NCI-H2029 (cell line): ENCODE measurements around the gene LDB3.
"Not testable (repeated sequence)": the region's sequence is repeated elsewhere in the genome, so short reads cannot be mapped to it uniquely, and the experiment has no call there.

ENCODE experiments used
- DNase-seq: peaks from one replicate; lab custom pipeline; 2025; lab: John Stamatoyannopoulos, UW

LDB3 gene

DNA sequence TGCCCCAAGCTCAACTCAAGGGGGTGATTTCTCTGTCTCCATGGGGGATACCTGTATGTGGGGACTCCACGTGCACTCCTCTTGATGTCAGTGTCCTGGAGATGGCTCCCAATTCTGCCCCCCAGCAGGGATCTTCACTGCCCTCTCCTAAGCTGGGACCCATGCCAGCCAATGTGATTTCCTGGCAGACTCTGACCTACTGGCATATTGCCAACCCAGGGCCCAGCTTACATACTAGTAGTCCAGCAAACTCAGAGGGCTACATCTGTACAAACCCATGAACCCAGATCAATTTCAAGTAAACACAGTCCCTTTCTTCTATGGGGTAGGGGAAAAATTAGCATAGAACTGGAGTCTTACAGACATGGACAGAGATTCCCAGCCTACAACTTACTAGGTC, 61.9 kb downstream of the LDB3 start:
- peak; percentile 24 for DNase-seq

DNA sequence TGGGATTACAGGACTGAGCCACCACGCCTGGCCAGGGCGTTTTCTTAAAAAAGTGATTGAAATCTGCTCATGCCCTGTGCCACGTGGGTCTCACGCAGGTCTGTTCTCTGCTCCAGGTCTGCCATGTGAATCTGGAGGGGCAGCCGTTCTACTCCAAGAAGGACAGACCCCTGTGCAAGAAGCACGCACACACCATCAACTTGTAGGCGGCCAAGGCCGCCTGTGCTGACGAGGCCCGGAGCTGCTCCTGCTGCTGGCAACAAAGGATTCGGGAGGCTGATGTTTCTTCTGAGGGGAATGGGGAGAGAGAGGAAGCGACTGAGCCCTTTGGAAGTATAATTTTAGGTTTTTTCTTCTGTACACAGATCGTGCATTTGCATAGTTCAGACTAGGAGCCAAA, 64.5 kb downstream of the LDB3 start:
- DNase-seq = no peak

DNA sequence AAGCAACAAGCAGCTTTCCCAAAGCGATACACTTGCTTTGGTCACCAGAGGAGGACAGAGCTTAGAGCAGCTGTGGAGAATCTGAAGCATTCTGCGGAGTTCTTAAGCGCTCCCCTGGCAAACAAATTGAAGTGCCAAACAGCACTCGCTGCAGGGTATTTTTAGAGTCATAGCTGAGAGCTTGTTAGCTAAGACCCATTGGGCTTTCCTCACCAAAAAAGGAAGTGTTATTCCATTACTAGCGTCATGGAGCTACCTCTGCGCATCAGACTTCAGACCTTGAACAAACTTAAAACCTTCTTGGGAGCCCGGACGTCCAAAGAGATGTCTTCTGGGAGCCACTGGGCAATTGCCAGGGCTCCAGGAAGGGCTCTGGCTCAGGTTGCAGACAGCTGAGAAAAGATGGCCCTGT, 65.0 kb downstream of the LDB3 start:
- peak; percentile 15 for DNase-seq

DNA sequence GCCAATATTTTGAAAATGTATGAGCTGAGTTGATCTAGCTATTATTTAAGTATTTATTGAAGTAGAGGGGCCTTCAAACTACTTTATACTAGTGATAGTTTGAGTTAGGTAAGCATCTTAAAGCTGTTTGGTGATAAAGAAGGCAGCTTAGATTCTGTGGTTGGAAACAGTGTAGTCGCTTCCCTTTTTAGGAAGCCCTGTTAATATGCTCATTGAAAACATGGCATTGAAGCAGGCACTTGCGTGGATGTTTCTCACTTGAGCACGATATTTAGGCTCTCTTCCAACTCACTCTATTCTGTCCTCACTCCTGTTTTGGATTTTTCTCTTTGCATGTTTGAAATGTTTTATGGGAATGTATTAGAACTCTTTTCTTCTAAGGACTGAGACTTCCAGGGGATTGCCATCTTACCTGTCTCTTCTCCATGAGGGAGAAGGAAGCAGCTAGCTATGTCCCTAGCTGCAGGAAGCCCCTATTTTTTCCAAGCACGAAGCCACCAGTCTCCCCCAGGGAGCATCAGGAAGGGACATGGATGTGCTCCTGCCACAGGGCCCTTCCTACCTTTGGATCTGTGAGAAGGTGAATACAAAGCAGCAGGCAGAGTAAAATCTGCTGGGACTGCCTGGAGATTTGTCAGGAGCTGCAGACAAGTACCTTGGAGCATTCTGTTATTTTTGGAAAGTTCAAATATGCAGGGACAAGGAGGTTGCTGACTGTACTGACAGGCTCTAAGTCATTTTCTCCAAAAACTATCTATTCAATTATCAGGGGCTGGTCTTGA, 66.1 kb downstream of the LDB3 start:
- no peak for DNase-seq

DNA sequence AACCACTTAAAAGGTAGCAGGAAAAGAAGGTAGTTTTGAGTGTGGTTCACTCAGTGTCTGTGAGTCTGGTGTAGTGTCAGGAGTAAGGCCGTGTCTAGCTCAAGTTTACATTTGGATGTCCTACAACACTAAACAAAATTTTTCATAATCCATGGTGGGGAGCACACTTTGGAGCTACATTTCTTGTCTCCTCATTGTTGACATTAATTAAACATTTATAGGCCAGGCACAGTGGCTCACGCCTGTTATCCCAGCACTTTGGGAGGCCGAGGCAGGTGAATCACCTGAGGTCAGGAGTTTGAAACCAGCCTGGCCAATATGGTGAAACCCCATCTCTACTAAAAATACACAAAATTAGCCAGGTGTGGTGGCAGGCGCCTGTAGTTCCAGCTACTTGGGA, 67.0 kb downstream of the LDB3 start:
- DNase-seq = not testable (repeated sequence)

DNA sequence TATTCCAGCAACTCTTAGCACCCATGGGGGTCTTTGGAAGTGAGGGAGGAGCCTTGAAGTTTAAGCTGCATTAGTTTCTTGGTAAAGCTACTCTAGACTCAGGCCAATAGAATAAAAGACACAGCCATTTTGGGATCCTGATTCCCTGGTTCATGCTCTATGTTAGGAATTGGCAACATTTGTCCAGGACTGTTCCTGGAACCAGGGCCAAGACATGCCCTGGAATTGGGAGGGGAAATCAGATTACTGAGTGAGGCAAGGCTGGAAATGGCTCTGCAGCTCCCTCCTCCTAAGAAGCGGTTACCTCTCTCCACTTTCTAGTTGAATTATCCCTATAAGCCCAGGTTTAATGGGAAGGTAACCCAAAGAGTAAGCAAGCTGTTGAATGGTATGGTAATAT, 73.9 kb downstream of the LDB3 start:
- DNase-seq = no peak

DNA sequence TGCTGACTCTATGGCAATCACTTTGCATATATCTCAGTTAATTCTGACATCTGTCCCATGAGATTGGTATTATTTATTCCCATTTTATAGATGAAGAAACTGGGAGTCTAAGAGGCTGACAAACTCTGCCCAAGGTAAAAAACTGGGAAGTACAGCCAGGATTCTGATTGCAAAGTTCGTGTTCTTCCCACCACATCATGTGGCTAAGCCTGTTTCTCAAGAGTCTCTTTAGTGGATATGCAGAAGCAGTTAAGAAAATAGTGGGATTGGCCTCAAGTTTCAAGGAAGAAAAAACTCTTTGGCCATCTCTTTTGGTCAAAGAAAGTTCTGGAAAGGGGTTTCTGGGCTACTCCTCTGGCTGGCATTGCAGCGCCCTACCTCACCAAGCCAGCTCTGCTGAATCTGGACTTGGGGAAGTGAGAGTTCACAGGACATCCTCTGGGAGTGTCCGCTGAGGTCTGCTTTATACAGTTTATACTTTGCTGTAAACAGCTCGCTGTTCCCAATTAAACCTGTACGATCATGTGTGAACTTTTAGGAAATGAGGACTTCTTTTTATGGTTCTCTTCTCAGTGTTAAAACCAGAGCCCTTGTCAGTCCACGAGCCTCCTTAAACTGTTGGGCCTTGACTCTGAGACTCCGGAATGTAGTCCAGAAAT, 75.9 kb downstream of the LDB3 start:
- no peak for DNase-seq

DNA sequence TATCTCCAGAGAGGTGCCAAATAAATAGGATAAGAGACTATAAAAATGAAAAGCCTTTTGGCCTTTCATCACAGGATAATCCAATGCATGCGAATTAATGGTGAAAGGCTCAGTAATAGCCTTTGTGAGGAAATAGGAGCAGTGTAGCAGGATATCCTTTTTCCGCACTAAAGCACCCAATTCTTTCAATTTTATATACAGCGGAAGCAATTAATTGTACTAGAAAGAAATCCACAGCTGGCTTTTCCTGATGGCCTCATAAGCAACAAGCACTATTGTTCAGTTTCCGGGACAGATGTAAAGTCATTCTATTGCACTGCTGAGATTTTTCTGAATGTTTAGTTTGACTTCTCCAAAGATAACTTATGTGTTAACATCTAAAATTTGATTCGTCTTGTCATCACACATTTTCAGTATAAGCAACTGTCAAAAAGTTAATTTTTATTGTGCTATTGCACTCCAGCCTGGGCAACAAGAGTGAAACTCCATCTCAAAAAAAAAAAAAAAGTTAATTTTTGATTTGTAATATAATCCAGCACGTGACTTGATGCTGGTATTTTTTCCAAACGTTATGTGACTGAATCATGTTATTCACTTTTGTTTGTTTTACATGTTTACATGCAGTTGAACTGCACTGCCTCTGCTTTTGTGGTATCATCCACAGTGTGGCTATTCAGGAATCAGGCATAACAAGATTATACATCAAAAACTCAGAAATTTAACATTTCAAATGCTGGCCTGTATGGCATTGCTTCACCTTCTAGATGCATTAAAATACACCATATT, 79.7 kb downstream of the LDB3 start:
- no peak for DNase-seq

DNA sequence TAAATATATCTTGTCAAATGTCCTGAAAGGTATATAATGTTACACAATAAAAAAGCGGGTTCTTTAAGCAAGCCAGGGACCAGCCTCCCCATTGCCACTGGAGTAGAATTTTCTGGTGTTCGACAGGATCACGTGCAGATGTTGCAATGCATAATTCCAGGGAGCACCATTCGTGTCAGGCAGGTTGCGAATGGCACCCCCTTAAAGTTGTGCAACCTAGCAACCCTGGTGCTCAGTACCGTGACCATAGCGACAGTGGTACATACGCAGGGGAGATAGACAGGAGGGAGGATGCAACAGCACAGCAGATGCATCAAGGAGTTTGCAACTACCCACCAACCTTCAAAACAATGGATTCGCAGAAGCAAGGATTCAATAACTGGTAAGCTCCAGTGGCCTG, 81.5 kb downstream of the LDB3 start:
- DNase-seq = no peak

DNA sequence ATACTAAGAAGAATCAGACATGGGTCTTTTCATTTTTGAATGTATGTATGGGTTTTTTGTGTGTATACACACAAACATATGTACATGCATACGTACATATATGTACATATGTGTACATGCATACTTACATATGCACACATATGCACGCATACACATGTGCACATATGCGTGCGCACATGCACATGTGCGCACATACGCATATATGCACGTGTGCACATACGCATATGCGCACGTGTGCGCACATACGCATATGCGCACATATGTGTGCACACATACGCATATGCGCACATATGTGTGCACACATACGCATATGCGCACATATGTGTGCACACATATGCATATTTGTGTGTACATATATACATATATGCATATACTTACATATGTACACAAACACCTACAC, 83.2 kb downstream of the LDB3 start:
- no peak for DNase-seq

DNA sequence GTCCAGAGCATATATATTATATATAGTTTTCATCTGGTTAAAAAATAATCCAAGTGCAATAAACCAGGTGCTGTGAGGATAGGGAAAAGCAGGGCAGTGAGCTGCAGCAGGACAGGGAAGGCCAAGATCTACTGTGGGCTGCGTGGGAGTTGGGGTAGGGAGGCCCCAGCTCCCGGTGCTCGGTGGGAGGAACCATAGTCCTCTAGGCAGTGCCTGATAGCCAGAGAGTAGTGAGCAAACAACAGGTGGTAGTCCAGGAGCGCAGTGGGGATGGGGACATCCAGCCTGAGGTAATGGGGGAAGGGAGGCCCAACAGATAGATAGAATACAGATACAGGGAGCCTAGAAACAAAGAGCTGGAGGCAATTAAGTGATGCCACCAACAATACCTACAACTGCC, 84.0 kb downstream of the LDB3 start:
- peak; percentile 1 for DNase-seq

DNA sequence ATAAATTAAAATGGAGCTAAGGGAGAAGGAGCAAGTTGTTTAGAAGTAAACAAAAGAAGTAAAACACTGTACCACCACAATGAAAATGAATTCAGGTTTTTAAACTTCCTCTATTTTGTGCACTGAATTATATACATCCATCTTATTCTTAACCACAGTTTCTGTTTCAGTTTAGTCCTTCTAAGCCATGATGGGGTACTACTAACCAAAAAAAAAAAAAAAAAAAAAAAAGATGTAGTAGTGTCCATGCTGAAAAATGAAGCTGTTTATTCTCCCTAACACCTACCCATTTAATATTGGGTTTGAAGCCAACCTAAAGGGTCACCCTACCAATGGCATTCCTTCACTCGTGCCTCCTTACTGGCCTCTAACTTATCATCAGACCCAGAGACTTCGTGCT, 84.7 kb downstream of the LDB3 start:
- no peak for DNase-seq

DNA sequence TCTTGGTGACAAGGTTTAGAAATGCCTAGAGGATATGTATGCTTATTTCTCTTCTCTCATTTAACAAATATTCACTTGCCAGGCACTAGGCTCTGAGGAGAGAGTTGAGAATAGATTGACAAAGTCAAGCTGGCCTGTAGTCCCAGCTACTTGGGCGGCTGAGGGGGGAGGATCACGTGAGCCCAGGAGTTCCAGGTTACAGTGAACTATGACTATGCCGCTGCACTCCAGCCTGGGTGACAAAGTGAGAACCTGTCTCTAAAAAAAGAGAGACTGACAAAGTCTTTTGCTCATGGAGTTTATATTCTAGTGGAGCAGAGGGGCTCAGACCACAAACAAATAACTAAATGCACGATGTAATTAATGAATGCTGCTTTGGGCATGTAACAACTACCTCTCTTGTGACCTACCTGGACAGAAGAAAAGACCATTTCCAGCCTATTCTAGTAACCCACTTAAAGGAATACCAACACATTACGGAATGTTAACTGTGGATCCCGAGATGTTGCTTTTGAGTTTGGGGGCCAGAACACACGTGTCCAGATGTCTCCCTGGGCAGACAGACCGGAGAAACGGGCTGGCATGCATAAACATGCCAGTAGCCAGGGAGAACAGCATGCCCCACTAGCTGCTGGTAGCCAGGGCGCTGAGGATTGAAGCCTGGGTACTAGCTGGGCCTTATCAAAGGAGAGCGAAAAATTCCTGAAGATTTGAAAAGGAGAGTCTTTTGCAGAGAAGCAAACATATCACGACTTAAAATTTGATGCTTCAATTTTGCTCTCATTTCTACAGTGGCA, 85.5 kb downstream of the LDB3 start:
- no peak for DNase-seq

DNA sequence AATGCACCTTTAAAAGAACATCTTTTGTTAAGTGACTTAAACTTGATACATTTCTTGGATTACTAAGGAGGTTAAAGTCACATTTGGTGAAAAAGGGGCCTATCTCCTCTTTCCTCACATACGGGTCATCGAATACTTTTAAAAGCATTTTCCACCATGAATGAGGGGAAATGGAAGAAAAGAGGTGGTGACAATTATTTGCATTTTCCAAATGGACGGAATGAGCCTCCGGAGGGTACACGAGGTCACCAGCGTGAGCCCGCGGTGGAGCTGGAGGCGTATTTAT, 87.1 kb downstream of the LDB3 start:
- DNase-seq = no peak

DNA sequence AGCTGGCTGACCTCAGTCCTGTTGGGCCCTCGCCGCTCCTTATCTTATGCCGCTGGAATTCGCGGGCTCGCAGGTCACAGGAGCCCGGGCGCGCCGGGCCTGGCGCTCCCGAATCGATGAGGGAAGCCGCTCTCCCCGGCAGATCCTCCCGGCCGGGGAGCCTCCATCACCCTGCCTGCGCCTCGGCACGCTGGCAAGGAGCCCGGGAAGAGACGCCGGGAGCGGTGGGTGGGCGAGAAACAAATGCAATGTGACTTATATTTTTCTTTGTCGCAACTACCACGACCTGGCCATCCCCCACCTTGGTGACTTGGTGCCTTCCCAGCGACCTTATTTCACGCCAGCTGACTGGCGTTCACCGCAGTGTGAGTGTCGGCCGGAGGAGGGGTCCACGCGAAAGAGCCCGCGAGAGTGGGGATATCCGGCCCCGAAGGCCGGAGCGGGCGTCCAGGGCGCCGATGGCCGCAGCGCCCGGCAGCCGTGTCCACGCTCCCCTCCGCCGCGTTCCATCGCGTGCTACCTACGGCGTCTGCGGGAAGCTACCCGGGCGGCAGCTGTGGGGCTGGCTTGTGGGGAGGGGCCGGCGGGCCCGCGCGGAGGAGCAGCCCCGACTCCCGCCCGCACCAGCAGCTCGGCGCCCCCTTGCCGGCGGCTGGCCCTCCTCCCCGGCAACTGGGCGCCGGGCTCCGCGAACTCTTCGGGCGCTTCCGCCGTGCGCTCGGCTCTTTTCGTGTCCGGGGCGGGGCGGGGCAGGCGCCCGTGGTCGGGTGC, 87.6 kb downstream of the LDB3 start:
- DNase-seq = peak; percentile 60

DNA sequence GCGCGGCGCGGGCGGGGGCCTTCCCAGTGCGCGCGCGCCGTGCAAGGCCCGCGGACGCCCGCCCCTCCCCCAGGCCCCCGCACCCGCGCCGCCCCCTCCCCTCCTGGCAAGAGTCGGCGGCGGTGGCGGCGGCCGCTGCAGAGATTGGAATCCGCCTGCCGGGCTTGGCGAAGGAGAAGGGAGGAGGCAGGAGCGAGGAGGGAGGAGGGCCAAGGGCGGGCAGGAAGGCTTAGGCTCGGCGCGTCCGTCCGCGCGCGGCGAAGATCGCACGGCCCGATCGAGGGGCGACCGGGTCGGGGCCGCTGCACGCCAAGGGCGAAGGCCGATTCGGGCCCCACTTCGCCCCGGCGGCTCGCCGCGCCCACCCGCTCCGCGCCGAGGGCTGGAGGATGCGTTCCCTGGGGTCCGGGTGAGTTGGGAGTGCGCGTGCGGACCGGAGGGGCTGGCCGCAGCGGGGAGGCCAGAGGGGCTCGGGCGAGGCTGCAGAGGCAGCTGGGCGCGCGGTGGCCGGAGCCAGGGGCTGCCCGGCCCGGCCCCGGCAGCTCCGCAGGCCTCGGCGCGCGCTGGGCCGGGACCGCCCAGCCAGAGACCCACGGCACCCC, 88.3 kb downstream of the LDB3 start, which contains the start of gene BMPR1A:
Gene BMPR1A (plus strand): TSS at position 109 of the 602 bp plus-strand sequence. CDS start 119,400 bp downstream, outside the sequence.
- no peak for DNase-seq

DNA sequence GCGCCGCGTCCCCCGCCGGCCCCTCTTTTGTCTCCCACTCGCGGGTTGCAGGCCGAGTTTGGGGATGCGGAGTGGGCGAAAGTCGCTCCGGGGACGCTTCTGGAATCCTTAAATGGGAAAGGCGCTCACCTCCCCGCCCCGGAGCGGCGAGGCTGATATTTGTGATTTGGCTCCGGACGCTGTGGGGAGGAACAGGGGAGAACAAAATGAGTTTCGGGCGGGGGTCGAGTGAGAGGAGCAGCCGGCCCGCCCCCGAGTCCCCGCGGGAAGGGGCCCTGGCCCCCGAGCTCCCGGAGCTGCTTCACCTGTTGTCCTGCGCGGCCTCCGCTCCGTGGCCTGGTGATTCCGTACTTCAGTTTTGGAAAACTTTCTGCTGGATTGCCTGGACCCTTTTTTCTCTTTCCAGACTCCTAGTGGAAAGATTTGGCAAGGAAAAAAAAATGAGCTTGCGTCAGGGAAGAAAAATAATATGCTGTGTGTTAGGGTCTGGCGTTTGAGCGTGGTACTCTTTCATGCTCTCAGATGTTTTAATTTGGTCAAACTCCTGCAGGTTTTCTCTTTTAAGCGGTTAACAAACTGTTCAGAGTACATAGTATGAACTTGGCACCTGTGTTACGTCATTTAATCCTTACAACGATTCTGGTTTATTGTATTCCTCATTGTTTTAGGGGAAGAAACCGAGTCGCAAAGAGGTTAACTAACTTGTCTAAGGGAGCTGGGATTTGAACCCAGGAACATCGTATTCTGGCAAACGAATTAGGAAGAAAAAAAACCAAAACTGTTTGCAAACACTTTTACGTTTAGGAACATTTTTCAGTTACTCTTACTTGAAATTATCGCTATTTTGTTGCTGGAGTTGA, 89.0 kb downstream of the LDB3 start:
- DNase-seq = no peak

DNA sequence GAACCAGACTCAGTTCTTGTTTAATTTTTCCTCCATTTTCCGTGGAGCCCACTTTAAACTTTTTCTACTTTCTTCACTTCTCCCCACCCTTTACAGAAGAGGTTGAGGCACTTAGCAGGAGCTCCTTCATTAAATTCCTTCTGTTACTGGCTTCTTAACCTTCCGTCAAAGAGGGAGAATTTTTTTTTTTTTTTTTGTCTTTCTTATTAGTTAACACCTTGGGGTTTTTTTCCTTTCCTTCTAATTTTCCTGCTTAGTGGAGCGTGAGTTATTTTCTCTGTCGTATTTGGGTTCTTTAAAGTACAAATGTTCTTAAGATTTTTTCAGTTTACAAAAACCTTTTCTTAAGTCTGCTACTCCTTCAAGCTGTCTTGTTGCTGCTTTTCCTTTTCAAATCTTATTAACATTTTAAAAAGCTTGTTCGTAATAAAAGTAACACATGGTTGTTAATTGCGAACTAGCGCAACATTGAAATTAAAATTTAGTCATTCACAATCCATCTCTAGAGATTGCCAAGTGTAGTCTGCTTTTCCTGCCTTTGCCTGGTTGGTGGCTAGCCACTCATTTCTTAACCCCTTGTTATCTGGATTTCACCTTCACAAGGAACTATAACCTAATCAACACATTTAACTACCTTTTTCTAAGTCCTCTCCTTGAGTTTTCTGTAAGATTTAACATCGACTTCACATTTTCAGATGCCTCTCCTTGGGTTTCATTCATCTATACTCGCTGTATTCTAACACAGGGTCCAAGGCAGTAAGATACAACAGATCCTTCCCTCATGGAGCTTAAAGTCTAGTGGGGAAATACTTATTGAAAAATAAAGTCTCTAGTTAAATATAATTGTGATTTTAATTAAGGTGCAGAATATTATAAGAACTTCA, 90.1 kb downstream of the LDB3 start:
- DNase-seq = no peak

DNA sequence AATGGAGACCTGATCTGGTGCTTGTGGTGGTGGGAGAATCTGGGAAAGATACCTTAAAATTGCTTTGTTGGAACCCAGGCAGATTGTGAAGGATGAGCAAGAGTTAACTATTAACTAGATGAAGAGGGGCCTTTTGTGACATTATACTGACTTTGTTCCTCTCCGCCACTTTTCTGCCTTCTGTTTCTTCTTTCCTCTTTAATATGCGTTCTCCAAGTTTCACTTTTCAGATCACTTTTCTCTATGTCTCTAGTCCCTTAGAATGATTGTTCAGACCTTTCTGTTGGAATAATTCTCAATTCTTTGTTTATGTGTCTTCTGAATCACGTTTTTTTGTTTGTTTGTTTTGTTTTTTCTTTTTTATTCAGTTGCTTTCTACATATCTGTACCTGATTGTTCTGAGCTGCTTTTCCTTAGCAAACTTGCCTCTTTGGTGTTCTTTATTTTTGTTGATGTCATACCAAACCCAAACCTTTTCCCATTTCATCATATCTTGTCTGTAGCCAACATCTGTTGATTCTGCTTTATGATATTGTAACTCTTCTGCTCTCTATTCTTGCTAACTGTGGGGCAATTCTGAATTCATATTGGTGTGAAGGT, 90.9 kb downstream of the LDB3 start:
- no peak for DNase-seq
